GM12801 (cell line): ENCODE data around the gene HS3ST3B1.

Source experiments
- CTCF ChIP-seq: IDR thresholded peaks from one replicate; pipeline ENCODE4 v1.5.1; 2011; ENCODE audit warnings: control low read depth; ENCODE audit not compliant: insufficient read length; ENCODE audit errors: extremely low read depth

HS3ST3B1 gene

DNA sequence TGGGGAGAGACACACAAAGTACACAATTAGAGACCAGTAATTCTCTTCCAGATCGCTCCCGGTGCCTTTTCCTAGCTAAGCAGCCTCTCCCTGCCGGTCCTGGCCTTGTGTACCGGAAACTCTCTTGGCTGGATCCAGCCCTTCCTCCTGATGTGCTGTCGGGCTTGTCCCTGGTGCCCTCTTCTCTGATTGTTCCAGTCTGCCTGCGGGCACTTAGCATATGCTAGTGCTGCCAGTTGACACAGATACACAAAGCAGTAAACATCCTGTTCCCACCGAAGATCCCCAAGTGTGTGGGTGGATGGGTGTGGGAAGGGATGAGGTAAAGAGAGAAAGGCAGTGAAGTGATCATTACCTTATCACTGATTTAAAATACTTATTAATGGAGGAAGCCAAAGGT, 9.7 kb downstream of the HS3ST3B1 start:
- no peak for TF ChIP-seq CTCF

- no peak for TF ChIP-seq CTCF
Measured at GRCh38 chr17:14311186-14311705, 10.4 kb downstream of the HS3ST3B1 start.

GRCh38 chr17:14311981-14312380, 11.1 kb downstream of the HS3ST3B1 start:
- TF ChIP-seq CTCF = no peak

DNA sequence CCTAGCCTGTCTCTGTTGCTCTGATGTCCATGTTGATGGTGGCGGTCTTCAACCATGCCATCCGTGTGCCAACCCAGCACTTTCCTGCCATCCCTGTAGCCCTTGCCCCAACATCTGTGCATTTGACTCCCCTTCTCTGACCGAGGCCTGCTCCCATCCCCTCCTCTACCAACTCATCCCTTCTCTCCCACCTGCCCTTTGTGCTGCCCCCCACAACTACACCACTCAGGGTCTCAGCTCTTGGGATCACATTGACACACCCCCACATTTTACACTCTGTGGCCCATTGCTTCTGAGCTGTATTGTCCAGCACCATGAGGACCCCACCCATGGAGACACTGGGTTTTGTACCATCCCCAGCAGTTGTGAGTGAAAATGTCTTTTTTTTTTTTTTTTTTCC, 11.6 kb downstream of the HS3ST3B1 start:
- TF ChIP-seq CTCF = no peak

DNA sequence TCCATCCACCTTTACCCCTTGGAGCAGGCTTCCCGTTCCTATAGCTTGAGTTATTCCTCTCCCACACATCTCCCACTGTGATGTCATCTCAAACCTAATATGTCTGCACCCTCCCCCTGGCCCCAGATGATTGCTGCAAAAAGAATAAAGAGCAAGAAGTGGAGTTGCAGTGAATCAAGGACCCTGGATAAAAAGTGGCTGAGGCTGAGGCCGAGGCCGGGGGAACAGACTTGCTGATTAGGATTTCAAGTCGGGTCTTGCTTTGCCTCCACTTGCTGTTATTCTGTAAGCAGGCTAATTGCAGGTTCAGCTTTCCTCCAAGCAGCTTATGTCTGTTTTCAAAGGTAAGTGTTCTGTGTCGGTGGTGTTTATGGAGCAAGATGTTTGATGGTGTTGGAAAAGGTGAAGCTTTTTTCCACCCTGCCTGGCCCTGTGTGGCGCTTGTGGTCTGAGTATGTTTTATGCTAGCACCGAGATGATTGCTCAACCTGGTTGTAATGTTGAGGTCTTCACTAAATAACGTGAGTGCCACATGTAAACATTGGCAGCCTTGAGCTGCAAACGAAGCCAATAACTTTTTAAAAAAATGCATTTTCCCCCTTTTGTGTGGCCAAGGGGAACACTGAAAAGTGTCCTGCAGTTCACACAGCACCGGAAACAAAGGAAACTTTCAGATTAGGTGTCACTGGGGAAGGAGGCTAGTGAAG, 15.4 kb downstream of the HS3ST3B1 start:
- no peak for TF ChIP-seq CTCF

DNA sequence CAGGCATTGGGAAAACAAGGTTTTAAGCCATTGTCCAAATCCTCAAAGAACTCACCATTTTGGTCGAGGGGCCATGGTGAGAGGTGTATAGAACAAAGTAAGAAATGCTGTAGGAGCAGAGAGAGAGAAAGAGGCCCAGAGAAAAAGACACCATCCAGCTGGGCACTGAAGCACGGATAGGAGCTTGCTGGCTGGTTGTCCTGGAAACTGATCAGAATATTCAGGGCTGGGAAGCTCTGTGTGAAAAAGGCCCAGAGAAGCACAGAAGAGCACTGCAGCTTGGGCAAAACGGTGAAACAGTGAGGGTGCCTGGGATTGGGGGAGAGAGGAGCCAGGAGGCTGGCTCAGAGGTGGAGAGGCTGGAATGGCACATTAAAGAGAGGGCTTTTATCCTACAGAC, 16.5 kb downstream of the HS3ST3B1 start:
- no peak for TF ChIP-seq CTCF

- no peak for TF ChIP-seq CTCF
Measured at GRCh38 chr17:14318109-14318917, 17.4 kb downstream of the HS3ST3B1 start.
